Tibial nerve (tissue), 4 donors: Measurements from ENCODE around the gene MAGEH1. TPM values are rescaled to one million over a fixed set of nuclear protein-coding genes. Genes with fewer than 3 reads are reported as not detected.
A peak's percentile ranks its signal among the peaks of the same experiment; 100 is the strongest.

Source experiments
- DNase-seq, 2 donors: peaks; one replicate each; pipeline ENCODE4 v3.0.0-alpha.2; 2019; ENCODE audit warnings: low spot score in 2 of 2
- H3K27ac ChIP-seq, 4 donors: fragments of 200-600 bp; sonication (generic) in 3 of 4; one replicate each; pipeline ENCODE4 v1.5.1; 2017 to 2019; ENCODE audit warnings: mild to moderate bottlenecking in 1 of 4
- H3K27me3 ChIP-seq, 2 donors: fragments of 200-600 bp; sonication (generic) in 1 of 2; one replicate each; pipeline versions ENCODE4 v1.5.1 to v1.6.0; 2017 to 2019
- H3K36me3 ChIP-seq, 3 donors: fragments of 200-600 bp; sonication (generic); one replicate each; pipeline ENCODE4 v1.5.1; 2018 to 2019
- H3K4me1 ChIP-seq, 4 donors: fragments of 200-600 bp; sonication (generic) in 3 of 4; one replicate each; pipeline ENCODE4 v1.5.1; 2017 to 2019
- H3K4me3 ChIP-seq, 4 donors: fragments of 200-600 bp; sonication (generic) in 3 of 4; one replicate each; pipeline ENCODE4 v1.5.1; 2017 to 2019; ENCODE audit warnings: mild to moderate bottlenecking in 1 of 4, moderate library complexity in 1 of 4
- H3K9me3 ChIP-seq, 4 donors: fragments of 200-600 bp; sonication (generic) in 3 of 4; one replicate each; pipeline ENCODE4 v1.5.1; 2017 to 2019
- EP300 ChIP-seq, 2 donors: sonication (generic); formaldehyde crosslinking; IDR thresholded peaks; one replicate each; pipeline ENCODE4 v1.6.1; 2017; ENCODE audit warnings: antibody characterized with exemption in 2 of 2, mild to moderate bottlenecking in 1 of 2
- POLR2A ChIP-seq, 2 donors: fragments of 450-650 bp; IDR thresholded peaks; one replicate each; pipeline ENCODE4 v1.6.1; 2017; ENCODE audit warnings: antibody characterized with exemption in 2 of 2, mild to moderate bottlenecking in 2 of 2, moderate library complexity in 2 of 2
- WGBS, 2 donors: methylation state at CpG; one replicate each; pipeline ENCODE4 v1.1.5; 2018; 5-methylcytosine and 5-hydroxymethylcytosine counted together
- total RNA-seq, 4 donors: library from RNA; depleted of rRNA; stranded (reverse); fragments of >200 nt; gene quantifications; one replicate each; pipeline ENCODE4 v1.1.0, GENCODE V29; 2016
- TF ChIP-seq, protein P1 (sequence below), 5 experiments: fragments of 200-600 bp in 3 of 5; fragments of 450-650 bp in 2 of 5; sonication (generic) in 3 of 5; IDR thresholded peaks; one replicate each; pipeline ENCODE4 v1.5.1; 2016 to 2019; ENCODE audit warnings: antibody characterized with exemption in 5 of 5, mild to moderate bottlenecking in 3 of 5, moderate library complexity in 2 of 5

Gene MAGEH1
- total RNA-seq, 4 donors from 2014 or later = 28.8 to 62.7 (median 42.1) TPM

DNA sequence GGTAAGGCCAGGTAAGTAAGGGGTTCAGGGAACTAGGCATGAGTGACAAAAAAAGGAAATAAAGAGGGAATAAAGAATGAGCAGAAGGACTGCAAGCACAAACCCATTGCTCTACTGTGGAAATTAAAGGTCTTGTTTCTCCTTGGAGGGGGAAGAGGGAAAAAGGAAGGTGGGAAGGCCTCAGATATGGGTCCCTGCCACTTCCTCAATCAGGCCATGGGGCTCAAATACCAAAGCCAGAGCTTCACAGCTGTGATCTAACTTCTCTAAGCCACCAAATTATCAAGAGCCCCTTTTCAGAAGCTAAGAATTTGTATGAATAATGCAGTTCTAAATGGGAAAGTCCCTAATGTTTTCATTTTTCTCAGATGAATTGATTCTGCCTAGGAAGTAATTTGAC is 33.0 kb downstream of the MAGEH1 start:
- H3K4me1 ChIP-seq = peaks cover 0 to 13% (median under 1%) of the 10 kb centered on the region in 4 donors
- H3K36me3 ChIP-seq = no peaks in the 10 kb centered on the region
- TF ChIP-seq, protein P1, sequence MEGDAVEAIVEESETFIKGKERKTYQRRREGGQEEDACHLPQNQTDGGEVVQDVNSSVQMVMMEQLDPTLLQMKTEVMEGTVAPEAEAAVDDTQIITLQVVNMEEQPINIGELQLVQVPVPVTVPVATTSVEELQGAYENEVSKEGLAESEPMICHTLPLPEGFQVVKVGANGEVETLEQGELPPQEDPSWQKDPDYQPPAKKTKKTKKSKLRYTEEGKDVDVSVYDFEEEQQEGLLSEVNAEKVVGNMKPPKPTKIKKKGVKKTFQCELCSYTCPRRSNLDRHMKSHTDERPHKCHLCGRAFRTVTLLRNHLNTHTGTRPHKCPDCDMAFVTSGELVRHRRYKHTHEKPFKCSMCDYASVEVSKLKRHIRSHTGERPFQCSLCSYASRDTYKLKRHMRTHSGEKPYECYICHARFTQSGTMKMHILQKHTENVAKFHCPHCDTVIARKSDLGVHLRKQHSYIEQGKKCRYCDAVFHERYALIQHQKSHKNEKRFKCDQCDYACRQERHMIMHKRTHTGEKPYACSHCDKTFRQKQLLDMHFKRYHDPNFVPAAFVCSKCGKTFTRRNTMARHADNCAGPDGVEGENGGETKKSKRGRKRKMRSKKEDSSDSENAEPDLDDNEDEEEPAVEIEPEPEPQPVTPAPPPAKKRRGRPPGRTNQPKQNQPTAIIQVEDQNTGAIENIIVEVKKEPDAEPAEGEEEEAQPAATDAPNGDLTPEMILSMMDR (IDR thresholded peaks at IDR 0.05) = no peak
- no peak for TF ChIP-seq POLR2A (IDR thresholded peaks at IDR 0.05)
- no peak for TF ChIP-seq EP300 (IDR thresholded peaks at IDR 0.05)
- peak overlapping the region in 1 of 4 donors; percentile 49 for H3K27ac ChIP-seq
- H3K4me3 ChIP-seq = no peak overlapping the region
- no peaks in the 10 kb centered on the region for H3K9me3 ChIP-seq
- no peak for DNase-seq
- H3K27me3 ChIP-seq = no peaks in the 10 kb centered on the region

DNA sequence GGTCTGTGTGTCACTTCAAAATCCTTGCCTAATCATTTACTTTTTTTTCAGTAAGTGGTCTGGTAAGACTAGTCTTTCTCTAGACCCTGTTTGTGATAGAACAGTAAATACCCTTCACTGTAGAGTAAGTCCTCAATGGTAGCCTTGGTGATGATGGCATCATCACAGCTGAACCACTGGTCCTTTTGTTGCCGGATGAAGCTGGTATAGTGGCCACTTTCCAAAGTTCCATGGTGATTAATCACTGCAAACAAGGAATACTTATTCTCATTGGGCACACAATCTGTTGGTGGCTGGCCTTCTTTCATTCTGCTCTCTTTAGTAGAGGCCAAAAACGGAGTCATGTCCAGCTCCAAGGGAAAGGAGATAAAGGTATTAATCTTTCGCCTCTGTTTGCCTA is 34.8 kb downstream of the MAGEH1 start:
- TF ChIP-seq POLR2A (IDR thresholded peaks at IDR 0.05) (no peak), EP300 (IDR thresholded peaks at IDR 0.05) (peak in 1 of 2 donors; percentile 52)
- Histone ChIP-seq H3K36me3 (no peaks in the 10 kb centered on the region), H3K4me3 (no peak overlapping the region), H3K27me3 (peaks cover 0 to 4% of the 10 kb centered on the region in 2 donors), H3K27ac (peak overlapping the region in 2 of 4 donors; percentile 95 to 98), H3K9me3 (no peaks in the 10 kb centered on the region), H3K4me1 (peaks cover 0 to 13% (median 4%) of the 10 kb centered on the region in 4 donors)
- WGBS, 2 donors = 43 to 65% methylated on average over 3 of the region's 3 CpGs
- no peak for DNase-seq

DNA sequence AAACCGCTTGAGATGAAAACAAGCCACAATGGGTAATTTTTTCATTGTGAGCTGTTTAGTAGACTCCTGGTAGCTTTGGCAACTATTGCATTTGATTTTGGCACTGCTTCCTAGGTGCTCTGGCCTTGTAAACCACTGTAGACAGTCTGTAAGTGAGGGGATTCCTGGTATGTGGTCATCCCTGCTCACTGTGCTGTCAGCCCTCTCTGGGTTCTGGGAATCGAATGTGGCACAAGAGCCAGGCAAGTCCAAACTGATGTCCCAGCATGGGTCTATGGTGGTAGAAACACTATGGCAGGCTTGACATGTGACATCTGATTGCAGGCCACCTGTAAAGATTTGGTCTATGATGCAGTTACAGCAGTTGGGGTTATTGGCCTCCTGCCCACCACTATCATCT is 35.2 kb downstream of the MAGEH1 start:
- WGBS, 2 donors = 61 to 80% methylated on average over 1 to 2 of the region's 2 CpGs
- no peaks in the 10 kb centered on the region for H3K9me3 ChIP-seq
- peaks cover 0 to 4% of the 10 kb centered on the region in 2 donors for H3K27me3 ChIP-seq
- no peak overlapping the region for H3K4me3 ChIP-seq
- TF ChIP-seq EP300 (IDR thresholded peaks at IDR 0.05) (no peak), POLR2A (IDR thresholded peaks at IDR 0.05) (no peak)
- TF ChIP-seq, protein P1 (IDR thresholded peaks at IDR 0.05) = no peak
- peaks cover 0 to 13% (median 4%) of the 10 kb centered on the region in 4 donors for H3K4me1 ChIP-seq
- H3K27ac ChIP-seq = peak overlapping the region in 2 of 4 donors; percentile 95 to 98
- DNase-seq = no peak
- no peaks in the 10 kb centered on the region for H3K36me3 ChIP-seq

DNA sequence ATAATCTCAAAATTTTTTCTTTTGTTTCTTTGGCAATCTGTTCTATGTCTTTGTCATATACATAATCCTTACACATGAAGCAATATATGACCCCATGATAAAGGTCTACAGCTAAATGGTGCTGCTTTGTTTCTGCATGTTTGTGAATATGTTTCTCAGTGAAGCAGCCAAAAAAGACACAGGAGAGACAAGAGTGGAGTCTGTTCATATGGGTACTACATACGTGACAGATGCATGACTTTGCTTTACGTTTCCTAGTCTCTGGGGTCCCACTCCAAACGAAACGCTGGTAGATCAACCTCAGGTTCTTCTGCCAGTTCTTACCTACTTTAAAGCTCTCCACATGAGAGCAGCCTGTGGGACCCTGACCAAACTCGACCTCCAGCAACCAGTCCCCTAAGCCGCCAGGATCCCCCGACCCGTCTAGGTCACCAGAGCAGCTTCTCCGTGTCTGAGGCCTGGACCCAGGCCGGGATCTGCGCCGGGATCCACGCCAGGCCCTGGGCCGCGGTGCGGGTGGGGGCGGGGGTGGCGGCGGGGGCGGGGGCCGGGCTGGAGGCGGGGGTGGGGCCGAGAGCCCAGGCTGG is 36.2 kb downstream of the MAGEH1 start:
- Histone ChIP-seq H3K27me3 (peaks cover 0 to 4% of the 10 kb centered on the region in 2 donors), H3K4me3 (peak overlapping the region; percentile 51 to 74 (median 60)), H3K9me3 (no peaks in the 10 kb centered on the region), H3K27ac (peak overlapping the region; percentile 90 to 98 (median 94)), H3K36me3 (no peaks in the 10 kb centered on the region), H3K4me1 (peaks cover 0 to 13% (median 4%) of the 10 kb centered on the region in 4 donors)
- TF ChIP-seq POLR2A (IDR thresholded peaks at IDR 0.05) (no peak), EP300 (IDR thresholded peaks at IDR 0.05) (no peak)
- TF ChIP-seq, protein P1 (IDR thresholded peaks at IDR 0.05) = no peak
- 0 to 36% methylated on average over 8 to 13 of the region's 23 CpGs for WGBS, 2 donors
- no peak for DNase-seq

DNA sequence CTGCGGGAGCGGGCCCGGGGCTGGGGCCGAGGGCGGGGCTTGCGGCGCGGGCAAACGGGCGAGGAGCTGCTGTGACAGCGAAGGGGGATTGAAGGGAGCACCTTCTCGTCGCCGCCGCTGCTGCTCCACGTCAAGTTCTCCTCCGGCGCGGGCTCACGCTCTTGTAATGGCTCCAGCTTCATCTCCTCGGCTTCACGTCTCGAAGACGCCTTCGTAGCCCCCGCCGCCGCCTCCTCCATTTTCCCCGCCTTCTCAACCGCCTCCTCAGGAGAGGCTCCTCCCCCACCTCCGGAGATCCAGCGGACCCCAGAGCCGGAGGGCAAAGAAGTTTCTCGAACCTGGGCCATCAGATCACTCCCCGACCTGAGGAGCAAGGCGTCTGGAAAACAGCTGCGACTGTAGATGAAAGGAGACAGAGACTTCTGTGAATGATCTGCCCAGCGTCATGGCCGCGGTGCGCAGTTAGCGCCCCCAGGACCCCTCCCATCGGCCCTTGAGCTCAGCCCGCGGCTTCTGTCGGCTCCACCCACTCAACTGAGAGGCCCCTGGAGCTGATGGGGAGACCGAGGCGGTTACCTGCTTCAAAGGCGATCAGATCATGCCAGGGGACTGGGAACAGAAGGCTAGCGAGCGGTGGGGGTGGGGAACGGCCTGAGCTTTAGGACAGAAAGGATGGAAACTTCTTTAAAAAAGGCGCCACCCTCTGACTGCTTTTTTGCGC is 36.8 kb downstream of the MAGEH1 start:
- peak overlapping the region; percentile 51 to 74 (median 60) for H3K4me3 ChIP-seq
- no peaks in the 10 kb centered on the region for H3K9me3 ChIP-seq
- peak overlapping the region; percentile 90 to 98 (median 94) for H3K27ac ChIP-seq

More for the DNA sequence above, 36.8 kb downstream of the MAGEH1 start:
- peaks cover 0 to 13% (median 4%) of the 10 kb centered on the region in 4 donors for H3K4me1 ChIP-seq
- DNase-seq = peak; percentile 52 to 62
- peaks cover 0 to 4% of the 10 kb centered on the region in 2 donors for H3K27me3 ChIP-seq
- no peaks in the 10 kb centered on the region for H3K36me3 ChIP-seq
- WGBS, 2 donors = 0 to 55% methylated on average over 17 to 54 of the region's 54 CpGs
- TF ChIP-seq, protein P1 (IDR thresholded peaks at IDR 0.05) = no peak
- TF ChIP-seq POLR2A (IDR thresholded peaks at IDR 0.05) (peak in 1 of 2 donors; percentile 49), EP300 (IDR thresholded peaks at IDR 0.05) (no peak)
